HEK293T (cell line): ENCODE results near the gene CCNG2.
A peak's percentile ranks its signal among the peaks of the same experiment; 100 is the strongest.

Source experiments
- CTCF ChIA-PET: fragments of 350-600 bp; formaldehyde crosslinking; extraction: SDS; loops from one replicate; lab custom pipeline; 2021; ENCODE audit warnings: antibody characterized with exemption, inconsistent platforms; lab: Yijun Ruan, JAX
- POLR2A ChIA-PET: fragments of 350-600 bp; formaldehyde crosslinking; extraction: SDS; loops from one replicate; lab custom pipeline; 2020; ENCODE audit warnings: antibody characterized with exemption, inconsistent platforms; lab: Yijun Ruan, JAX
- DNase-seq: peaks from one replicate; pipeline ENCODE4 v3.0.0; 2012; ENCODE audit warnings: mixed read lengths; ENCODE audit errors: extremely low spot score
- ARNT ChIP-seq: fragments of 450-650 bp; IDR thresholded peaks from 2 replicates; pipeline ENCODE4 v1.6.1; 2017; ENCODE audit warnings: mild to moderate bottlenecking
- BHLHE40 ChIP-seq: fragments of 450-650 bp; IDR thresholded peaks from 2 replicates; pipeline ENCODE4 v1.6.1; 2016; ENCODE audit warnings: mild to moderate bottlenecking, moderate library complexity, borderline replicate concordance
- CTBP1 ChIP-seq: fragments of 450-650 bp; IDR thresholded peaks from 2 replicates; pipeline ENCODE4 v1.6.1; 2016; ENCODE audit warnings: borderline replicate concordance
- ELF4 ChIP-seq: fragments of 450-650 bp; IDR thresholded peaks from 2 replicates; pipeline ENCODE4 v1.6.1; 2017; ENCODE audit warnings: antibody characterized with exemption
- FOXA1 ChIP-seq: fragments of 450-650 bp; IDR thresholded peaks from 2 replicates; pipeline ENCODE4 v1.6.1; 2016; ENCODE audit warnings: mild to moderate bottlenecking
- FOXK2 ChIP-seq: fragments of 450-650 bp; IDR thresholded peaks from 2 replicates; pipeline ENCODE4 v1.6.1; 2016; ENCODE audit warnings: mild to moderate bottlenecking
- FOXM1 ChIP-seq: fragments of 450-650 bp; IDR thresholded peaks from 2 replicates; pipeline ENCODE4 v1.6.1; 2017; ENCODE audit warnings: mild to moderate bottlenecking, borderline replicate concordance
- HDGF ChIP-seq: fragments of 450-650 bp; IDR thresholded peaks from 2 replicates; pipeline ENCODE4 v1.6.1; 2017; ENCODE audit warnings: antibody characterized with exemption, borderline replicate concordance
- L3MBTL2 ChIP-seq: fragments of 450-650 bp; conservative IDR thresholded peaks from 2 replicates; pipeline ENCODE4 v1.6.1; 2016; ENCODE audit warnings: mild to moderate bottlenecking
- LEF1 ChIP-seq: fragments of 450-650 bp; IDR thresholded peaks from 2 replicates; pipeline ENCODE4 v1.6.1; 2017; ENCODE audit warnings: mild to moderate bottlenecking, borderline replicate concordance
- NFRKB ChIP-seq: fragments of 450-650 bp; IDR thresholded peaks from 2 replicates; pipeline ENCODE4 v1.6.1; 2016; ENCODE audit warnings: mild to moderate bottlenecking, moderate library complexity
- PKNOX1 ChIP-seq: fragments of 450-650 bp; IDR thresholded peaks from 2 replicates; pipeline ENCODE4 v1.6.1; 2016
- SP1 ChIP-seq: fragments of 450-650 bp; IDR thresholded peaks from 2 replicates; pipeline ENCODE4 v1.6.1; 2017
- SUZ12 ChIP-seq: fragments of 450-650 bp; IDR thresholded peaks from 2 replicates; pipeline ENCODE4 v1.6.1; 2016; ENCODE audit warnings: mild to moderate bottlenecking
- TARDBP ChIP-seq: fragments of 450-650 bp; IDR thresholded peaks from 2 replicates; pipeline ENCODE4 v1.6.1; 2016
- ZNF384 ChIP-seq: fragments of 450-650 bp; IDR thresholded peaks from 2 replicates; pipeline ENCODE4 v1.6.1; 2016

The CCNG2 gene

GRCh38 chr4:77209012-77209411, 52.0 kb downstream of the CCNG2 start:
- ChIA-PET CTCF (no interaction called here), POLR2A (no interaction called here)
- no peak for DNase-seq
- no peak for TF ChIP-seq NFRKB
- TF ChIP-seq FOXA1, result no peak
- no peak for TF ChIP-seq SUZ12
- TF ChIP-seq SP1, result no peak
- TF ChIP-seq CTBP1, result no peak
- TF ChIP-seq FOXM1, result no peak
- no peak for TF ChIP-seq PKNOX1
- no peak for TF ChIP-seq TARDBP
- TF ChIP-seq FOXK2, result no peak
- no peak for TF ChIP-seq ZNF384
- TF ChIP-seq LEF1, result no peak
- TF ChIP-seq ARNT, result no peak
- TF ChIP-seq ELF4, result no peak
- no peak for TF ChIP-seq HDGF
- TF ChIP-seq L3MBTL2, result no peak
- TF ChIP-seq BHLHE40, result no peak

GRCh38 chr4:77209936-77210335, 52.9 kb downstream of the CCNG2 start:
- CTCF ChIA-PET, result no interaction called here
- POLR2A ChIA-PET, result no interaction called here
- TF ChIP-seq SUZ12 (no peak), ARNT (no peak), L3MBTL2 (no peak), PKNOX1 (no peak), FOXA1 (no peak), FOXK2 (no peak), ELF4 (no peak), NFRKB (no peak), HDGF (no peak), ZNF384 (no peak), BHLHE40 (no peak), CTBP1 (no peak), LEF1 (no peak), SP1 (no peak), FOXM1 (no peak), TARDBP (no peak)
- DNase-seq, result no peak

GRCh38 chr4:77215107-77215506, 58.1 kb downstream of the CCNG2 start:
- ChIA-PET CTCF (interaction anchor here (0.5 to 1.1 kb wide), 2 partner anchors 12 to 94 kb away, joined by 3 read pairs; no protein-coding TSS in a partner anchor), POLR2A (no interaction called here)
- no peak for TF ChIP-seq FOXK2
- TF ChIP-seq CTBP1, result no peak
- no peak for TF ChIP-seq TARDBP
- TF ChIP-seq NFRKB, result no peak
- no peak for TF ChIP-seq SUZ12
- TF ChIP-seq ZNF384, result no peak
- TF ChIP-seq ARNT, result no peak
- no peak for TF ChIP-seq SP1
- no peak for TF ChIP-seq ELF4
- TF ChIP-seq L3MBTL2, result no peak
- no peak for TF ChIP-seq BHLHE40
- DNase-seq, result no peak

GRCh38 chr4:77217526-77217925, 60.5 kb downstream of the CCNG2 start:
- POLR2A ChIA-PET, result no interaction called here
- DNase-seq, result no peak
- CTCF ChIA-PET, result no interaction called here
- no peak for TF ChIP-seq FOXA1

GRCh38 chr4:77219266-77219665, 62.3 kb downstream of the CCNG2 start:
- ChIA-PET CTCF (no interaction called here), POLR2A (no interaction called here)
- TF ChIP-seq ELF4 (peak; percentile 57; the same call in 1 of the 2 replicates), PKNOX1 (no peak)
- DNase-seq, result no peak
